Pancreas (tissue), 10 donors: ENCODE measurements around the gene EDDM13. TPM values are rescaled to one million over a fixed set of nuclear protein-coding genes. Genes with fewer than 3 reads are reported as not detected.

Experiments used
- ATAC-seq, 4 donors: fragments of 200-7000 bp; cut with Tn5 transposase; one replicate each; pipeline versions ENCODE4 v1.8.0 to v1.9.1; 2020; ENCODE audit warnings: mild to moderate bottlenecking in 4 of 4, moderate library complexity in 4 of 4
- DNase-seq, 6 donors: peaks; one replicate each; pipeline ENCODE4 v3.0.0-alpha.2; 2020
- FAIRE-seq: peaks from 2 replicates; lab custom pipeline; 2012; peaks lifted over from hg19 to GRCh38; lab: Jason Lieb, UNC
- H3K27ac ChIP-seq, 4 donors: fragments of 200-600 bp; sonication (generic); 1 replicate in 3 of 4; 2 replicates in 1 of 4; pipeline versions ENCODE4 v1.5.0 to v1.8.0; 2020
- H3K27me3 ChIP-seq, 4 donors: fragments of 200-600 bp; one replicate each; pipeline ENCODE4 v1.8.0; 2021
- H3K36me3 ChIP-seq, 3 donors: fragments of 200-600 bp; sonication (generic) in 1 of 3; one replicate each; pipeline versions ENCODE4 v1.5.0 to v1.8.0; 2020 to 2021
- H3K4me1 ChIP-seq, 3 donors: fragments of 200-600 bp; one replicate each; pipeline ENCODE4 v1.8.0; 2021
- H3K4me3 ChIP-seq, 4 donors: fragments of 200-600 bp; sonication (generic) in 2 of 4; one replicate each; pipeline versions ENCODE4 v1.5.0 to v1.8.0; 2020 to 2021
- H3K9me3 ChIP-seq, 4 donors: fragments of 200-600 bp; one replicate each; pipeline ENCODE4 v1.8.0; 2021
- CTCF ChIP-seq, 4 donors: fragments of 200-600 bp; sonication (generic) in 3 of 4; IDR thresholded peaks; one replicate each; pipeline versions ENCODE4 v1.5.0 to v1.8.0; 2021; ENCODE audit warnings: antibody characterized with exemption in 4 of 4
- WGBS, 2 donors: extraction: QIAGEN DNeasy Blood & Tissue Kit; methylation state at CpG; one replicate each; pipeline ENCODE4 v1.1.7; 2013; 5-methylcytosine and 5-hydroxymethylcytosine counted together
- intact Hi-C, 3 donors: fragments of 100-400 bp; cut with DNase I; formaldehyde crosslinking; loops; one replicate each; pipeline versions ENCODE4 v1.11.1 to v1.14.2; 2022
- polyA plus RNA-seq, 2 donors: library from polyadenylated mRNA; stranded (reverse); fragments of 200-250 nt; gene quantifications; one replicate each; pipeline ENCODE4 v1.2.3, GENCODE V29; 2013
- total RNA-seq, 6 donors: library from RNA; stranded (reverse); fragmentation: NEBNext Ultra II Directional in 4 of 6; extraction: Animal tissue kit (Norgen Biotek cat#: 25700) in 4 of 6; gene quantifications; one replicate each; pipeline versions ENCODE4 v1.2.1 to v1.2.4, GENCODE V29; 2021 to 2023
- donor health status: healthy with polysubstance abuse.
- donor health status: DM: no; HTN: no; CAD: no; lungs with moderate emphysema.
- donor health status: DM: no; HTN: no; CAD: no.
- donor health status: control.
- donor health status: control.
- donor health status: Bipolar disorder and iron deficiency.
- donor health status: DM: yes; HTN: yes; CAD: no.
- donor health status: DM: no; HTN: no; CAD: no.
- donor health status: DM: no; HTN: no; CAD: no.
- donor health status: DM: yes; HTN: yes; CAD: no.

Gene EDDM13
- total and polyA plus RNA-seq, 8 donors = 0.49 TPM; not detected in 7

GRCh38 chr19:56263319-56263718 is 9.2 kb upstream of the EDDM13 start:
- WGBS, 2 donors = 90 to 92% methylated on average over 5 of the region's 5 CpGs

GRCh38 chr19:56266051-56266450 is 6.5 kb upstream of the EDDM13 start:
- Histone ChIP-seq H3K27me3 (no peaks in the 10 kb centered on the region), H3K27ac (no peak overlapping the region), H3K4me1 (no peaks in the 10 kb centered on the region), H3K9me3 (no peaks in the 10 kb centered on the region), H3K4me3 (no peak overlapping the region), H3K36me3 (no peaks in the 10 kb centered on the region)
- 49 to 81% methylated on average over 3 of the region's 3 CpGs for WGBS, 2 donors
- ATAC-seq (no peak), FAIRE-seq (no peak), DNase-seq (no peak)
- intact Hi-C loops = no loop called here
- TF ChIP-seq CTCF (IDR thresholded peaks at IDR 0.05) = no peak

More at GRCh38 chr19:56263319-56263718, 9.2 kb upstream of the EDDM13 start:
- no peak overlapping the region for H3K27ac ChIP-seq
- H3K4me1 ChIP-seq = no peaks in the 10 kb centered on the region
- ATAC-seq (no peak), DNase-seq (no peak), FAIRE-seq (no peak)
- H3K36me3 ChIP-seq = no peaks in the 10 kb centered on the region
- no peaks in the 10 kb centered on the region for H3K27me3 ChIP-seq
- H3K4me3 ChIP-seq = no peak overlapping the region
- TF ChIP-seq CTCF (IDR thresholded peaks at IDR 0.05) = no peak
- intact Hi-C loops = no loop called here
- no peaks in the 10 kb centered on the region for H3K9me3 ChIP-seq

- 82 to 93% methylated on average over 6 of the region's 6 CpGs for WGBS, 2 donors
- ATAC-seq = no peak
- Histone ChIP-seq H3K36me3 (no peaks in the 10 kb centered on the region), H3K9me3 (no peaks in the 10 kb centered on the region), H3K4me3 (no peak overlapping the region), H3K27me3 (no peaks in the 10 kb centered on the region), H3K27ac (no peak overlapping the region), H3K4me1 (no peaks in the 10 kb centered on the region)
- FAIRE-seq = no peak
- TF ChIP-seq CTCF (IDR thresholded peaks at IDR 0.05) = no peak
- no peak for DNase-seq
- intact Hi-C loops = no loop called here
These were observed 3.2 kb upstream of the EDDM13 start for GRCh38 chr19:56269348-56269747.

- 81 to 89% methylated on average over 3 of the region's 3 CpGs for WGBS, 2 donors
- Histone ChIP-seq H3K27me3 (no peaks in the 10 kb centered on the region), H3K9me3 (no peaks in the 10 kb centered on the region), H3K27ac (no peak overlapping the region), H3K4me1 (no peaks in the 10 kb centered on the region), H3K36me3 (no peaks in the 10 kb centered on the region), H3K4me3 (no peak overlapping the region)
- no peak for TF ChIP-seq CTCF (IDR thresholded peaks at IDR 0.05)
- intact Hi-C loops = no loop called here
- ATAC-seq (peak in 2 of 4 donors; percentile 12 to 24), FAIRE-seq (no peak), DNase-seq (no peak)
These were observed 1.9 kb upstream of the EDDM13 start for GRCh38 chr19:56270676-56271075.

- Histone ChIP-seq H3K9me3 (no peaks in the 10 kb centered on the region), H3K27ac (no peak overlapping the region), H3K27me3 (no peaks in the 10 kb centered on the region), H3K4me1 (no peaks in the 10 kb centered on the region), H3K4me3 (no peak overlapping the region), H3K36me3 (no peaks in the 10 kb centered on the region)
- intact Hi-C loops = no loop called here
- no peak for FAIRE-seq
- no peak for TF ChIP-seq CTCF (IDR thresholded peaks at IDR 0.05)
- ATAC-seq = no peak
- 88 to 95% methylated on average over 6 of the region's 6 CpGs for WGBS, 2 donors
- DNase-seq = no peak
These were observed 1.4 kb upstream of the EDDM13 start for GRCh38 chr19:56271151-56271550.
